Measurements from ENCODE around the gene DPH5.
"Not testable (repeated sequence)": the region's sequence is repeated elsewhere in the genome, so short reads cannot be mapped to it uniquely, and the experiment has no call there.

The DPH5 gene

GRCh38 chr1:101025657-101026429 lies at the start of gene DPH5:
Gene DPH5, minus strand, starts transcription at chr1:101025784. Its CDS starts 341 bp downstream, at chr1:101025443.
- peak; percentile 87 to 88 for DNase-seq

- DNase-seq, result no peak
Measured at GRCh38 chr1:101073836-101074235, 48.3 kb upstream of the DPH5 start.

GRCh38 chr1:101071470-101071891 lies 45.9 kb upstream of the DPH5 start:
- no peak for DNase-seq

- DNase-seq, result no peak
Measured at GRCh38 chr1:101069158-101069557, 43.6 kb upstream of the DPH5 start.

GRCh38 chr1:101066937-101067335 lies 41.4 kb upstream of the DPH5 start:
- not testable (repeated sequence) for DNase-seq

GRCh38 chr1:101066260-101066936 lies 40.8 kb upstream of the DPH5 start:
- DNase-seq, result no peak

GRCh38 chr1:101065575-101065974 lies 40.0 kb upstream of the DPH5 start:
- no peak for DNase-seq

- DNase-seq, result no peak
Measured at GRCh38 chr1:101064697-101065096, 39.1 kb upstream of the DPH5 start.

GRCh38 chr1:101060992-101061391 lies 35.4 kb upstream of the DPH5 start:
- no peak for DNase-seq

- DNase-seq, result no peak
Measured at GRCh38 chr1:101059945-101060542, 34.5 kb upstream of the DPH5 start.

GRCh38 chr1:101055623-101056022 lies 30.0 kb upstream of the DPH5 start:
- DNase-seq, result no peak

GRCh38 chr1:101051688-101052638 lies 26.4 kb upstream of the DPH5 start:
- DNase-seq, result no peak

GRCh38 chr1:101050869-101051268 lies 25.3 kb upstream of the DPH5 start:
- no peak for DNase-seq

GRCh38 chr1:101044749-101045148 lies 19.2 kb upstream of the DPH5 start:
- DNase-seq, result no peak

GRCh38 chr1:101044259-101044658 lies 18.7 kb upstream of the DPH5 start:
- no peak for DNase-seq

GRCh38 chr1:101043776-101044175 lies 18.2 kb upstream of the DPH5 start:
- DNase-seq, result no peak

- no peak for DNase-seq
Measured at GRCh38 chr1:101041300-101041699, 15.7 kb upstream of the DPH5 start.

GRCh38 chr1:101040666-101041065 lies 15.1 kb upstream of the DPH5 start:
- no peak for DNase-seq

- no peak for DNase-seq
Measured at GRCh38 chr1:101039245-101039644, 13.7 kb upstream of the DPH5 start.

- DNase-seq, result no peak
Measured at GRCh38 chr1:101037316-101037715, 11.7 kb upstream of the DPH5 start.

- no peak for DNase-seq
Measured at GRCh38 chr1:101033017-101033416, 7.4 kb upstream of the DPH5 start.

- not testable (repeated sequence) for DNase-seq
Measured at GRCh38 chr1:101032129-101032528, 6.5 kb upstream of the DPH5 start.

GRCh38 chr1:101030881-101031280 lies 5.3 kb upstream of the DPH5 start:
- no peak for DNase-seq
